Peyer's patch (tissue), 4 donors: Measurements from ENCODE around the gene DOCK7.

Source experiments
- POLR2A ChIP-seq, 2 donors: fragments of 450-650 bp; IDR thresholded peaks; one replicate each; pipeline ENCODE4 v1.5.1; 2017; ENCODE audit warnings: antibody characterized with exemption in 2 of 2, mild to moderate bottlenecking in 2 of 2, moderate library complexity in 2 of 2
- TF ChIP-seq, protein P1 (sequence below), 6 experiments: fragments of 450-650 bp in 4 of 6; fragments of 200-600 bp in 2 of 6; sonication (generic) in 1 of 6; IDR thresholded peaks; one replicate each; pipeline ENCODE4 v1.5.1; 2017 to 2019; ENCODE audit warnings: antibody characterized with exemption in 6 of 6, mild to moderate bottlenecking in 3 of 6, moderate library complexity in 1 of 6

DNA sequence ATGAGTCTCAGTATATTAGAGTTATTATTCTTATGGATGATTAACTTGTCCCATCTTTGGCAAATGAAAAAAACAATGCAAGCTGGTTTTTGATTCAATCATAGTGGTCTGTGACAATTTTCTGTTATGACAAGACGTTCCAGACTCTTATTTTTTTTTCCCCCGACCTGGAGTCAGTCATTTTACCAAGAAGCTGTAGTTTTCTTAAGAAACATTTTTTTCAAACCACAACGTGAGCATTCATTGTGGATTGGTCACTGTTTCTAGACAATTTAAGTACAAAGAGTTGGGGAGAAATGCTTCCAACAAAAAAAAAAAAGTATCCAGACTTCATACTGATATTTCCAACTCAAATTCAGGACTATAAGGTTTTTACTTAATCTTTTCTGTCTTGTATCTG lies 98.9 kb downstream of the DOCK7 start:
- TF ChIP-seq, protein P1, sequence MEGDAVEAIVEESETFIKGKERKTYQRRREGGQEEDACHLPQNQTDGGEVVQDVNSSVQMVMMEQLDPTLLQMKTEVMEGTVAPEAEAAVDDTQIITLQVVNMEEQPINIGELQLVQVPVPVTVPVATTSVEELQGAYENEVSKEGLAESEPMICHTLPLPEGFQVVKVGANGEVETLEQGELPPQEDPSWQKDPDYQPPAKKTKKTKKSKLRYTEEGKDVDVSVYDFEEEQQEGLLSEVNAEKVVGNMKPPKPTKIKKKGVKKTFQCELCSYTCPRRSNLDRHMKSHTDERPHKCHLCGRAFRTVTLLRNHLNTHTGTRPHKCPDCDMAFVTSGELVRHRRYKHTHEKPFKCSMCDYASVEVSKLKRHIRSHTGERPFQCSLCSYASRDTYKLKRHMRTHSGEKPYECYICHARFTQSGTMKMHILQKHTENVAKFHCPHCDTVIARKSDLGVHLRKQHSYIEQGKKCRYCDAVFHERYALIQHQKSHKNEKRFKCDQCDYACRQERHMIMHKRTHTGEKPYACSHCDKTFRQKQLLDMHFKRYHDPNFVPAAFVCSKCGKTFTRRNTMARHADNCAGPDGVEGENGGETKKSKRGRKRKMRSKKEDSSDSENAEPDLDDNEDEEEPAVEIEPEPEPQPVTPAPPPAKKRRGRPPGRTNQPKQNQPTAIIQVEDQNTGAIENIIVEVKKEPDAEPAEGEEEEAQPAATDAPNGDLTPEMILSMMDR (IDR thresholded peaks at IDR 0.05) = no peak
- no peak for TF ChIP-seq POLR2A (IDR thresholded peaks at IDR 0.05)
